SK-MEL-5 (cell line): ENCODE data around the gene ITGAD. TPM values are rescaled to one million over a fixed set of nuclear protein-coding genes. Genes with fewer than 3 reads are reported as not detected.

Experiments used
- total RNA-seq: library from RNA; depleted of rRNA; stranded (reverse); fragments of >200 nt; shearing (Covaris generic); gene quantifications from 2 replicates; pipeline ENCODE4 v1.2.3, GENCODE V29; 2014; rRNA removed

Gene ITGAD
- total RNA-seq, 1 experiment from 2014 or later: 0.13 TPM

Other genes with a start within 250 kb of the ITGAD start
- 0.05 and 0.50 TPM in 2 replicates for gene PRSS36, start 243.3 kb upstream of the ITGAD start, total RNA-seq
- gene FUS, start 213.2 kb upstream of the ITGAD start, total RNA-seq: 24.1 and 25.1 TPM in 2 replicates
- 123 and 141 TPM in 2 replicates for gene PYCARD, start 190.6 kb upstream of the ITGAD start, total RNA-seq
- 0.16 TPM in 1 of 2 replicates, not detected in the other for gene TRIM72, start 179.2 kb upstream of the ITGAD start, total RNA-seq
- gene PYDC1, start 176.2 kb upstream of the ITGAD start, total RNA-seq: not detected in 2 replicates
- 0.21 and 0.58 TPM in 2 replicates for gene ITGAM, start 133.4 kb upstream of the ITGAD start, total RNA-seq
- 1.2 and 1.6 TPM in 2 replicates for gene ITGAX, start 38.2 kb upstream of the ITGAD start, total RNA-seq
- gene COX6A2, start 35.0 kb downstream of the ITGAD start, total RNA-seq: not detected in 2 replicates
- gene ZNF843, start 49.5 kb downstream of the ITGAD start, total RNA-seq: 0.16 and 0.18 TPM in 2 replicates
- 6.7 and 8.2 TPM in 2 replicates for gene ARMC5, start 66.2 kb downstream of the ITGAD start, total RNA-seq
- 0.67 and 1.3 TPM in 2 replicates for gene TGFB1I1, start 78.8 kb downstream of the ITGAD start, total RNA-seq
- gene SLC5A2, start 89.8 kb downstream of the ITGAD start, total RNA-seq: 0.05 and 0.53 TPM in 2 replicates
- 83.6 and 89.7 TPM in 2 replicates for gene RUSF1, start 115.1 kb downstream of the ITGAD start, total RNA-seq
- gene AHSP, start 134.6 kb downstream of the ITGAD start, total RNA-seq: not detected in 2 replicates